T-helper 9 cell (primary cell): ENCODE results near the gene ARHGEF11.

Source experiments
- DNase-seq: peaks from one replicate; pipeline ENCODE4 v3.0.0-alpha.2; 2020

The ARHGEF11 gene

DNA sequence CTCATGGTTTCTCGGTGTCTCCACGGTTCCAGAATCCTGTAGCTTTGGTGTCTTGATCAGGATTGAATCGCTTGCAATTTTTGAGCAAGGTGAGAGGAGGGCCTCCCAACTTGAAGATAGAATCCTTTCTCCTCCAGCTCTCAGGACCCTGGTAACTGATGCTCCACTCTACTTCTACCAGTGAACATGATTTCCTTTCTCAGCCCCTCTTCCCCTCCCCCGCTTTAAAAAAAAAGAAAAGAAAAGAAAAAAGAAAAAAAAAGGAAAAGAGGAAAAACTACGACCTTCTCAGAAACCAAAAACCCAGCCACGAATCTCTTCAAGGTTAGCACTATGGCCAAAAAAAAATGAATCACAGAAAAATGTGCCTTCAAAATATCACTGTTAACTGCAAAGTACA lies 1.2 kb downstream of the ARHGEF11 start:
- no peak for DNase-seq

DNA sequence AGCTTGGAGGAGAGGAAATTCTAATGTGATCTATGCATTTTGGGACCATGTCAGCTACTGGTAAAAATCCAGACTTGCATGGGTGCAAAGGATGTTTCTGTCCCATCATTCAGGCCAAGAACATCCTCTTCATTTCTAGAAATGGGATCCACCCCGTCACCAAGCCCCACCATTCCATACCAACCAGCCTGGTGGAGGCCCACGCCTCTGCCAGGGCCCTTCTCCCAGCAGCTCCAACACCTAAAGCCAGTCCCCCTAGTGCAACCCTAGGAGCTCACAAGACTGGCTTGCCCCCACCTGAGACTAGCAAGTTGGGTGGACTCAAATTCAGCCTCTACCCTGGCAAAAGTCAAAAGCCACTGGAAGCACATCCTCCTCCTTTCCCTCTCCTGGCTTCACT lies 1.9 kb downstream of the ARHGEF11 start:
- no peak for DNase-seq

DNA sequence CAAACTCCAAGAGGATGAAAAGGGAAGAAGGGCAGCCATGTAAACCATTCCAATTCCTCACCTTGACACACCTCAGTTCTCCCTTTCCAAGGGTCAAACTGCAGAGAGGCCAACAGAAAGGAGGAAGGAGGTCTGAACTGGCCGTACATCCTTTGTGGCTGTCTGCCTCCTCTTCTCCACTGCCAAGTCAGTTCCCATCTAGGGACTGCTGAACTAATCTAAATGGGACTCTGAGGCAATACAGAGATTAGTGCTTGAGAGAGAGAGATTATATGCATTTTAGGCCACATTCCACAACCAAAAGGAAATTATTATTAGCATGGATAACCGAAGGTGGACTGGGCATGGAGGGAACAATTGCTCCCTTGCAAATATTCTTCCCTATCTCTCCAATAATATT lies 2.7 kb downstream of the ARHGEF11 start:
- no peak for DNase-seq

DNA sequence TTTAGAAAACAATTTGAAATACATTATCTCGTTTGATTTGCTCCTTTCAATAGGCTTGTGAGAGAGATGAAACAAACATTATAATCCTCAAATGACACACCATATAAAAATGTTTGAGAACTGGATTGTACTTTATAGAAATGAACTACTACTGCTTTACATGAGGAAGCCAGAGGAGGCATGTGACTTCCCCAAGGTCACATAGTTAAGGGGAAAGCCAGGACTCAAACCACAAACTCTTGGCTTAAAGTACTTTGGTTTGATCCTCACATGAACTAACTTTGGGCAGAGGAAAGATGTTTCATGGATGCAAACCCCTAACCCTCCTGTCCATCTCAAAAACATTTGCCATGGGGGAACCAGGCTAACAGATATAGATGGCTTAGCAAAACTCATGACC lies 4.7 kb downstream of the ARHGEF11 start:
- no peak for DNase-seq

GRCh38 chr1:157035121-157035520 lies 10.4 kb downstream of the ARHGEF11 start:
- DNase-seq, result no peak

- no peak for DNase-seq
Observed at GRCh38 chr1:157034137-157034800, 11.3 kb downstream of the ARHGEF11 start.

DNA sequence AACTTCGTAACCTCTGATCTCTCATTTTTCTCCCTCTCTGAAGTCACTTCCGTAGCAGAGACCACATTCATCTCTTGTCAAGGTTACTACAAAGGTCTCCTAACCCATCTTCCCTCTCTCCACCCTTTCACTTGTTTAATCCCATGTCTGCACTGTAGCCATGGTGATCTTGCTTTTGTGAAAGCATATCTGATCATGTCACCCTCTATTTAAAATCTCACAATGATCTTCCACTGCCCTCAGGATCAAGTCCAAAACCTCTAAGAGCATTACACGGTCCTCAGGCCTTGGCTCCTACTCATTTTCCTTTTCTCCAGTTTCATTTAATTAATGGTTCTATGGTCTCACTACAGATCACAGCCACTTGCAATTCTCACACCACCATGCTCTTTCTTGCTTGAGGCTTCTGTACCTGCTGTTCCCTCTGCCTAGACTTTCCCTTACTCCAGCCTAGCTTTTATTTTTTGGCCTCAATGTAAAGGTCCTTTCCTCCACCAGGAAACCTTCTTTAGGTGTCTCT lies 12.1 kb downstream of the ARHGEF11 start:
- DNase-seq, result no peak

- DNase-seq, result no peak
Observed at GRCh38 chr1:157032303-157032702, 13.2 kb downstream of the ARHGEF11 start.

DNA sequence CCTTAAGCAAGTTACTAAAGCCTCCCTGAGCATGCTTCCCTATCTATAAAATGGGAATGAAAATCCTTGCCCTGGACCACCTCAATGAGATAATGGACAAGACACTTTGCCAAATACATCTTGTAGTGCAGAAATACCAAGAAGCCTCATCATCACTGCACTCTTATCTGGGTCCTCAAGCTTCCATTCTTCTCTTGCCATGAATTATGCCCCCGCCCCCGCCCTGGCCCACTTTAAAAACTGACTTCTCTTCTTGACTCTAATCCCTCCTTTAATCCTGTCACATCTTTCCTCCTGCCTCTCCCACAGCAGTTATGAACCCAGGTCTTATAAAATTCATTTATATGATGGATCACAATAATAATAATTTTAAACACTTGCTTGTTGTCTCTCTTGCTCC lies 14.8 kb downstream of the ARHGEF11 start:
- no peak for DNase-seq

- no peak for DNase-seq
Observed at GRCh38 chr1:157028674-157029073, 16.9 kb downstream of the ARHGEF11 start.

GRCh38 chr1:157025856-157026255 lies 19.7 kb downstream of the ARHGEF11 start:
- DNase-seq, result no peak

DNA sequence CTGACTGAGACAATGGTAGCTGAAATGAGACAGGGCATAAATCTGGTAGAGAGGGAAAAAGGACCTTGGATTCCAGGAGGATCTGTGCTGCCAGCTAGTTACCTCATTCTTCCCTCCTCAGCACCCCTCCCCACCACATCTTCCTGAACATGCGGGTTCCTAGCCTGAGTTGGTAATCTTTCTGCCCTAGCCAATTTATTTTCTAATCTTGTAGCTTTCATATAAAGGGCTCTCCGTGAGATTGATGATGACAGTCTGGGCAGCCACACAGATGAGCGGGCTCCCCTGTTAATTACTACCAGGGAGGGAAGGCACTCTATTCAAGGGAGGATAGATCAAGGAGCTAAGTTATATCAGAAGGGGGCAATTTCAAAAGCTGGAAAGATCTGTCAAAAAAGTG lies 20.2 kb downstream of the ARHGEF11 start:
- no peak for DNase-seq

DNA sequence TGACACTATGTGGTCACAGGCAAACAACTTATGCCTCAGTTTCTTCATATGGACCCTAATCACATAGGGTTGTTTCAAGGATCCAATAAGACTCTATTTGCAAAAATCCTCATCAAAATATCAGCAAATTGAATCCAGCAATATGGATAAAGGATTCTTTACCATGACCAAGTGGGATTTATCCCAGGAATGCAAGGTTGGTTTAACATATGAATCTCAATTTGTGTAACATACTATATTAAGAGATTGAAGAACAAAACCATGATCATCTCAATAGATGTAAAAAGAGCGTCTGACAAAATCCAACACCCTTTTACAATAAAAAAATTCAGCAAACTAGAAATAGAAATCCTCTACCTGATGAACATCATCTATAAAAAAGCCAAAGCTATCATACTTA lies 23.9 kb downstream of the ARHGEF11 start:
- DNase-seq, result no peak

GRCh38 chr1:157019457-157019856 lies 26.1 kb downstream of the ARHGEF11 start:
- no peak for DNase-seq

- DNase-seq, result no peak
Observed at GRCh38 chr1:157011845-157012244, 33.7 kb downstream of the ARHGEF11 start.

- DNase-seq, result no peak
Observed at GRCh38 chr1:157008502-157008901, 37.0 kb downstream of the ARHGEF11 start.

- no peak for DNase-seq
Observed at GRCh38 chr1:157007306-157007705, 38.2 kb downstream of the ARHGEF11 start.

DNA sequence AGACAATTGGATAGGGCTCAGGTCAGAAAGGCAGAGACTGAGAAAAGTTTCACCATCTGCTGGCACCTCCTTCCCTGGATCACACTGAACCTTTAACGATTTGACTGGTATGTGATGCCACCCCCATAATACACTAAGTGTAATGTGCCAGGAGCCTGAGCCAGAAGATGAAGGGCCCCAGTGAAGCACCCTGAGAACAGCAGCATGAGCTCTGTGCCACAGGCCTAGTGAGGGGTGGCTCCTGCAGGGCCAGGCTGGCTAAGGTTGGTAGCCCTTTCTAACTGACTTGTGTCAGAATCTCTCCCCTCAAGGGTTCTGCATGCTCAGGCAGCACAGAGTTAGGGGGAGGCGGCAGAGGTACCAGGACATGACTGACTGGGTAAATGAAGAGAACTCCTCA lies 38.9 kb downstream of the ARHGEF11 start:
- DNase-seq, result no peak

GRCh38 chr1:157005965-157006364 lies 39.6 kb downstream of the ARHGEF11 start:
- DNase-seq, result no peak

DNA sequence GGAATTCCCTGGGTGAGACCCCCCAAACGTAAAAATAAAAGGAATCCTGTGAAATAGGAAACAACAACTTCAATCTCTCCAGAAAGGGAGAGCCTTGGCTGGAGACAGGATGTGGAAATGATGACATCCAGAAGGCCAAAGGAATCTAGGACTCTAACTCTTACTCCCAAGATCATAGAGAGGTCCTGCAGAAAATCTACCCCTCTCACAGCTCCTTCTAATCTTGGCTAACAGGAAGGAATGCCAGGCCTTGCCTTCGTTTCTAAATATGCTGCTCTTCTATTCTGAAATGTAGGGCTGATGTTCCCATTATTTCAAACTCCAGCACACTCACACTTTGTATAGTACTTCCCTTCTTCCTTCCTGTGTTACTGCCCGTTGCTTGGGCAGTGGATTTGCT lies 40.7 kb downstream of the ARHGEF11 start:
- DNase-seq, result no peak

DNA sequence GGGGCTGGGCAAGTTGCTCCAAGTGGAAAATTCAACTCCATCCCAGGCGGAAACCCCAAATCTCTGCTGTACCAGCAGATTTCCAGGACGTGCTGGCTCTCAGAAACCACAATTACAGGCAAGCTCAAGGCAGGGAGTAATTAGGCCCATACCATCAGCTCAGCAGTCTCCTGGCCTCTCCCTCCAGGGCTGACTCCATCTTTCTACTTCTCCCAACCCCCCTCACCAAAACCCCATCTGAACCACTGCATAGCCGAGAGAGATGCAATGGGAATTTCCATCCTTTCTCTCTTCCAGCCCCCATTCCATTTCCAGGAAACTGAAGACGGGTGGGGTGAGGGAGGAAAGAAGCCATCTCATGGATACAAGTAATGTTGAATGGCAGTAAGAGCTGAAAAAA lies 41.2 kb downstream of the ARHGEF11 start:
- no peak for DNase-seq

DNA sequence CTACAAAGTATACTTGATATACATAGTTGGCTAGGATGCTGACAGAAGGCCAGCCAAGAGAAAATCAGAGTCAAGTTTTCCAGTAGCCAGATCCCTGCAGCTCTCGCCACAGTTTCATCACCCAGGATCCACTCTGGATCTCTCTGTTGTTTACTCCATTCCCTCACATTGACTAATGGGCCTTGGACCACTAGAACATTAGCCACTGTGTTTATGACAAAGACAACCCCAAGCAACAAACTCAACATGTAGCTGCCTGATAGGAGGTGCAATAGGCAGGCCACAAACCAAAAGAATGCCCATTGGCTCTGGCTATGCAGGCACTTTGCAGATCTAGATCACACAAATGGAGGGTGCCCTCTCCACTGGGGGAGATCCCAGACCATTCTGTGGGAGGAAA lies 44.2 kb downstream of the ARHGEF11 start:
- no peak for DNase-seq

GRCh38 chr1:157000686-157001085 lies 44.9 kb downstream of the ARHGEF11 start:
- DNase-seq, result no peak

GRCh38 chr1:156999596-157000320 lies 45.8 kb downstream of the ARHGEF11 start:
- DNase-seq, result no peak
